Sigmoid colon (tissue), 4 donors: ENCODE data around the gene GAL3ST1.

ENCODE experiments used
- EP300 ChIP-seq, 4 donors: sonication (generic); formaldehyde crosslinking; IDR thresholded peaks; one replicate each; pipeline ENCODE4 v1.6.1; 2017; ENCODE audit warnings: antibody characterized with exemption in 4 of 4
- POLR2A ChIP-seq, 2 donors: fragments of 450-650 bp; IDR thresholded peaks; one replicate each; pipeline ENCODE4 v1.6.1; 2016; ENCODE audit warnings: antibody characterized with exemption in 2 of 2, mild to moderate bottlenecking in 2 of 2, moderate library complexity in 2 of 2
- POLR2AphosphoS5 ChIP-seq, 4 donors: sonication (generic); formaldehyde crosslinking; IDR thresholded peaks; one replicate each; pipeline ENCODE4 v1.6.1; 2017; ENCODE audit warnings: antibody characterized with exemption in 4 of 4
- TF ChIP-seq, protein P1 (sequence below), 4 experiments: fragments of 450-650 bp in 3 of 4; fragments of 200-600 bp in 1 of 4; IDR thresholded peaks; one replicate each; pipeline ENCODE4 v1.5.1; 2016 to 2019; ENCODE audit warnings: antibody characterized with exemption in 4 of 4, mild to moderate bottlenecking in 3 of 4, moderate library complexity in 2 of 4

GRCh38 chr22:30557243-30557642, 17.2 kb downstream of the GAL3ST1 start:
- TF ChIP-seq, protein P1, sequence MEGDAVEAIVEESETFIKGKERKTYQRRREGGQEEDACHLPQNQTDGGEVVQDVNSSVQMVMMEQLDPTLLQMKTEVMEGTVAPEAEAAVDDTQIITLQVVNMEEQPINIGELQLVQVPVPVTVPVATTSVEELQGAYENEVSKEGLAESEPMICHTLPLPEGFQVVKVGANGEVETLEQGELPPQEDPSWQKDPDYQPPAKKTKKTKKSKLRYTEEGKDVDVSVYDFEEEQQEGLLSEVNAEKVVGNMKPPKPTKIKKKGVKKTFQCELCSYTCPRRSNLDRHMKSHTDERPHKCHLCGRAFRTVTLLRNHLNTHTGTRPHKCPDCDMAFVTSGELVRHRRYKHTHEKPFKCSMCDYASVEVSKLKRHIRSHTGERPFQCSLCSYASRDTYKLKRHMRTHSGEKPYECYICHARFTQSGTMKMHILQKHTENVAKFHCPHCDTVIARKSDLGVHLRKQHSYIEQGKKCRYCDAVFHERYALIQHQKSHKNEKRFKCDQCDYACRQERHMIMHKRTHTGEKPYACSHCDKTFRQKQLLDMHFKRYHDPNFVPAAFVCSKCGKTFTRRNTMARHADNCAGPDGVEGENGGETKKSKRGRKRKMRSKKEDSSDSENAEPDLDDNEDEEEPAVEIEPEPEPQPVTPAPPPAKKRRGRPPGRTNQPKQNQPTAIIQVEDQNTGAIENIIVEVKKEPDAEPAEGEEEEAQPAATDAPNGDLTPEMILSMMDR (IDR thresholded peaks at IDR 0.05), result no peak
- TF ChIP-seq POLR2AphosphoS5 (IDR thresholded peaks at IDR 0.05) (no peak), POLR2A (IDR thresholded peaks at IDR 0.05) (no peak), EP300 (IDR thresholded peaks at IDR 0.05) (no peak)
